Stomach (tissue), 9 donors: Measurements from ENCODE around the gene DLX4. TPM values are rescaled to one million over a fixed set of nuclear protein-coding genes. Genes with fewer than 3 reads are reported as not detected.

Source experiments
- DNase-seq, 2 donors: peaks; one replicate each; pipeline versions ENCODE4 v3.0.0 to v3.0.0-alpha.2; 2013 to 2019
- H3K27ac ChIP-seq, 5 donors: fragments of 200-600 bp in 4 of 5; sonication (generic) in 4 of 5; one replicate each; pipeline ENCODE4 v1.5.1; 2013 to 2019; ENCODE audit warnings: mild to moderate bottlenecking in 1 of 5, moderate library complexity in 1 of 5
- H3K27me3 ChIP-seq, 3 donors: fragments of 200-600 bp; sonication (generic); one replicate each; pipeline ENCODE4 v1.5.1; 2017 to 2019; ENCODE audit warnings: mixed run types in 1 of 3
- H3K36me3 ChIP-seq, 4 donors: fragments of 200-600 bp; sonication (generic); 1 replicate in 3 of 4; 2 replicates in 1 of 4; pipeline ENCODE4 v1.5.1; 2016 to 2019
- H3K4me1 ChIP-seq, 4 donors: fragments of 200-600 bp; sonication (generic); one replicate each; pipeline ENCODE4 v1.5.1; 2016 to 2019
- H3K4me3 ChIP-seq, 4 donors: fragments of 200-600 bp; sonication (generic) in 3 of 4; one replicate each; pipeline ENCODE4 v1.5.1; 2016 to 2019; ENCODE audit warnings: mild to moderate bottlenecking in 1 of 4
- H3K9me3 ChIP-seq, 4 donors: fragments of 200-600 bp; sonication (generic); one replicate each; pipeline ENCODE4 v1.5.1; 2016 to 2019
- CTCF ChIP-seq, 7 experiments: fragments of 450-650 bp in 4 of 7; fragments of 200-600 bp in 3 of 7; sonication (generic) in 3 of 7; IDR thresholded peaks; one replicate each; pipeline ENCODE4 v1.5.1; 2016 to 2019; ENCODE audit warnings: antibody characterized with exemption in 7 of 7, control low read depth in 2 of 7, mild to moderate bottlenecking in 1 of 7
- EP300 ChIP-seq: sonication (generic); formaldehyde crosslinking; IDR thresholded peaks from one replicate; pipeline ENCODE4 v1.6.1; 2017; ENCODE audit warnings: antibody characterized with exemption
- POLR2A ChIP-seq, 4 donors: fragments of 450-650 bp; IDR thresholded peaks; one replicate each; pipeline ENCODE4 v1.6.1; 2016; ENCODE audit warnings: antibody characterized with exemption in 4 of 4, control low read depth in 2 of 4, mild to moderate bottlenecking in 1 of 4, moderate library complexity in 1 of 4
- POLR2AphosphoS5 ChIP-seq, 3 donors: sonication (generic); formaldehyde crosslinking; IDR thresholded peaks; one replicate each; pipeline ENCODE4 v1.6.1; 2016; ENCODE audit warnings: antibody characterized with exemption in 3 of 3
- WGBS, 5 donors: extraction: QIAGEN DNeasy Blood & Tissue Kit in 3 of 5; methylation state at CpG; one replicate each; pipeline versions ENCODE4 v1.1.5 to v1.1.7; 2013 to 2018; 5-methylcytosine and 5-hydroxymethylcytosine counted together
- intact Hi-C: fragments of 100-400 bp; cut with DNase I; formaldehyde crosslinking; loops from one replicate; pipeline ENCODE4 v1.15.1; 2023; ENCODE audit warnings: low total_unique reads
- polyA plus RNA-seq, 3 donors: library from polyadenylated mRNA; stranded (reverse); fragments of 200-250 nt; gene quantifications; one replicate each; pipeline ENCODE4 v1.2.3, GENCODE V29; 2013
- total RNA-seq, 5 donors: library from RNA; depleted of rRNA; stranded (reverse); fragments of >200 nt; gene quantifications; one replicate each; pipeline versions ENCODE4 v1.1.0 to v1.2.3, GENCODE V29; 2014 to 2016
- donor health status: healthy with polysubstance abuse.
- donor health status: Bipolar disorder and iron deficiency.
- donor health status: healthy.

DLX4 gene
- total and polyA plus RNA-seq, 8 donors = 0.31 to 0.40 TPM; not detected in 6

GRCh38 chr17:49975531-49975930 lies 6.5 kb downstream of the DLX4 start:
- no peak for DNase-seq
- H3K9me3 ChIP-seq = no peaks in the 10 kb centered on the region
- no peak overlapping the region for H3K27ac ChIP-seq
- TF ChIP-seq POLR2AphosphoS5 (IDR thresholded peaks at IDR 0.05) (no peak), CTCF (IDR thresholded peaks at IDR 0.05) (no peak), EP300 (no peak), POLR2A (IDR thresholded peaks at IDR 0.05) (no peak)
- H3K4me3 ChIP-seq = no peak overlapping the region
- H3K36me3 ChIP-seq = no peaks in the 10 kb centered on the region
- peaks cover 14 to 19% (median 16%) of the 10 kb centered on the region in 4 donors for H3K4me1 ChIP-seq
- intact Hi-C loops = no loop called here
- peaks cover 25 to 99% (median 74%) of the 10 kb centered on the region in 3 donors for H3K27me3 ChIP-seq
- WGBS, 5 donors = 68 to 92% (median 81%) methylated on average over 7 of the region's 7 CpGs

GRCh38 chr17:49976163-49976827 lies 7.3 kb downstream of the DLX4 start:
- Histone ChIP-seq H3K9me3 (no peaks in the 10 kb centered on the region), H3K27ac (no peak overlapping the region), H3K4me3 (no peak overlapping the region), H3K27me3 (peaks cover 19 to 99% (median 67%) of the 10 kb centered on the region in 3 donors), H3K36me3 (no peaks in the 10 kb centered on the region), H3K4me1 (peaks cover 14 to 18% (median 16%) of the 10 kb centered on the region in 4 donors)
- WGBS, 5 donors = 46 to 72% (median 55%) methylated on average over 4 to 5 of the region's 5 CpGs
- TF ChIP-seq EP300 (no peak), POLR2AphosphoS5 (IDR thresholded peaks at IDR 0.05) (no peak), CTCF (IDR thresholded peaks at IDR 0.05) (no peak), POLR2A (IDR thresholded peaks at IDR 0.05) (no peak)
- intact Hi-C loops = no loop called here
- no peak for DNase-seq

- Histone ChIP-seq H3K4me3 (no peak overlapping the region), H3K9me3 (no peaks in the 10 kb centered on the region), H3K27ac (no peak overlapping the region), H3K36me3 (no peaks in the 10 kb centered on the region), H3K27me3 (peaks cover 14 to 99% (median 62%) of the 10 kb centered on the region in 3 donors), H3K4me1 (peaks cover 10 to 13% (median 12%) of the 10 kb centered on the region in 4 donors)
- intact Hi-C loops = no loop called here
- no peak for DNase-seq
- TF ChIP-seq EP300 = no peak
- TF ChIP-seq POLR2A (IDR thresholded peaks at IDR 0.05) = no peak
- TF ChIP-seq POLR2AphosphoS5 (IDR thresholded peaks at IDR 0.05) = no peak
- TF ChIP-seq CTCF (IDR thresholded peaks at IDR 0.05) = no peak
- WGBS, 5 donors = 58 to 76% (median 72%) methylated on average over 4 of the region's 4 CpGs
Measured at GRCh38 chr17:49976828-49977202, 7.8 kb downstream of the DLX4 start.

GRCh38 chr17:49977463-49978389 lies 8.7 kb downstream of the DLX4 start:
- TF ChIP-seq EP300 (no peak), POLR2A (IDR thresholded peaks at IDR 0.05) (no peak), CTCF (IDR thresholded peaks at IDR 0.05) (no peak), POLR2AphosphoS5 (IDR thresholded peaks at IDR 0.05) (no peak)
- Histone ChIP-seq H3K27ac (no peak overlapping the region), H3K27me3 (peaks cover 6 to 98% (median 56%) of the 10 kb centered on the region in 3 donors), H3K36me3 (no peaks in the 10 kb centered on the region), H3K4me1 (peaks cover under 1 to 4% (median 2%) of the 10 kb centered on the region in 4 donors), H3K4me3 (no peak overlapping the region), H3K9me3 (no peaks in the 10 kb centered on the region)
- no peak for DNase-seq
- intact Hi-C loops = no loop called here
- 51 to 58% (median 52%) methylated on average over 7 of the region's 7 CpGs for WGBS, 5 donors
